K562 (cell line): ENCODE measurements around the gene NLRC3. TPM values are rescaled to one million over a fixed set of nuclear protein-coding genes. Genes with fewer than 3 reads are reported as not detected.
A peak's percentile ranks its signal among the peaks of the same experiment; 100 is the strongest.

Source experiments
- ARID1B ChIP-seq: fragments of 450-650 bp; IDR thresholded peaks from 2 replicates; pipeline ENCODE4 v1.6.1; 2016; ENCODE audit warnings: antibody characterized with exemption, mild to moderate bottlenecking, inconsistent platforms
- CCAR2 ChIP-seq: fragments of 200-400 bp; formaldehyde crosslinking; IDR thresholded peaks from 2 replicates; pipeline ENCODE4 v1.6.1; 2017; ENCODE audit warnings: mild to moderate bottlenecking, low read depth, low read length
- CEBPG ChIP-seq, 3 experiments: fragments of 200-800 bp in 1 of 3; sonication (Bioruptor generic) in 1 of 3; sonication (generic) in 1 of 3; formaldehyde crosslinking in 1 of 3; IDR thresholded peaks in 2 of 3; conservative IDR thresholded peaks in 1 of 3; 2 replicates each; pipeline versions ENCODE4 v1.6.1 to v1.8.0; 2016 to 2022; ENCODE audit warnings: missing compliant biosample characterization in 2 of 3, missing genetic modification characterization in 2 of 3, mild to moderate bottlenecking in 1 of 3, missing genetic modification reagents in 1 of 3
- CHAMP1 ChIP-seq: fragments of 450-650 bp; IDR thresholded peaks from 2 replicates; pipeline ENCODE4 v1.6.1; 2016; ENCODE audit warnings: mild to moderate bottlenecking
- KDM5B ChIP-seq: fragments of 200-600 bp; sonication (generic); IDR thresholded peaks from 2 replicates; pipeline ENCODE4 v1.6.1; 2012; ENCODE audit warnings: low read depth, mild to moderate bottlenecking, moderate library complexity, low read length, control low read depth, inconsistent platforms; ENCODE audit not compliant: insufficient replicate concordance
- KLF16 ChIP-seq: IDR thresholded peaks from 2 replicates; pipeline ENCODE4 v1.6.1; 2016; ENCODE audit warnings: antibody characterized with exemption
- MBD1 ChIP-seq: fragments of 250-450 bp; sonication (Bioruptor Pico); IDR thresholded peaks from 2 replicates; pipeline ENCODE4 v1.8.0; 2022; ENCODE audit warnings: inconsistent platforms
- NCOR1 ChIP-seq: fragments of 450-650 bp; IDR thresholded peaks from 2 replicates; pipeline ENCODE4 v1.6.1; 2016; ENCODE audit warnings: mild to moderate bottlenecking, moderate library complexity
- NFRKB ChIP-seq: fragments of 450-650 bp; IDR thresholded peaks from 2 replicates; pipeline ENCODE4 v1.6.1; 2016; ENCODE audit warnings: low read depth
- NR4A1 ChIP-seq, 2 experiments: fragments of 250-450 bp in 1 of 2; fragments of 450-650 bp in 1 of 2; sonication (Bioruptor Pico) in 1 of 2; IDR thresholded peaks; 2 replicates each; pipeline versions ENCODE4 v1.4.0 to v1.6.1; 2016 to 2020; ENCODE audit warnings: mild to moderate bottlenecking in 2 of 2, missing compliant biosample characterization in 1 of 2, missing genetic modification characterization in 1 of 2, moderate library complexity in 1 of 2
- PBX2 ChIP-seq, 2 experiments: IDR thresholded peaks in 1 of 2; conservative IDR thresholded peaks in 1 of 2; 2 replicates each; pipeline ENCODE4 v1.6.1; 2016; ENCODE audit warnings: low read depth in 2 of 2, mild to moderate bottlenecking in 1 of 2, missing compliant biosample characterization in 1 of 2, missing genetic modification characterization in 1 of 2, moderate library complexity in 1 of 2
- RNF219 ChIP-seq: fragments of 250-450 bp; sonication (Bioruptor Pico); IDR thresholded peaks from 2 replicates; pipeline ENCODE4 v1.5.0; 2022; ENCODE audit warnings: mild to moderate bottlenecking
- ZFP91 ChIP-seq: sonication (generic); formaldehyde crosslinking; IDR thresholded peaks from 2 replicates; pipeline ENCODE4 v1.8.0; 2022; ENCODE audit warnings: mild to moderate bottlenecking, missing genetic modification reagents
- polyA plus RNA-seq, 8 experiments: library from polyadenylated mRNA; depleted of rRNA in 4 of 8; stranded (reverse) in 5 of 8; unstranded in 3 of 8; fragments of >200 nt; fragmentation: Nextera tagmentation in 2 of 8; fragmentation: Illumina TruSeq in 1 of 8; extraction: Ambion mirVana in 2 of 8; extraction: Trizol in 1 of 8; gene quantifications; 2 replicates each; pipeline versions ENCODE4 v1.2.1 to v1.2.3, GENCODE V29; 2011 to 2014; ENCODE audit warnings: inconsistent platforms in 1 of 8, missing spikeins in 1 of 8
- total RNA-seq, 7 experiments: library from RNA; depleted of rRNA in 6 of 7; stranded (reverse); fragments of >200 nt in 6 of 7; fragmentation: Illumina TruSeq in 2 of 7; extraction: Trizol in 2 of 7; gene quantifications; 2 replicates each; pipeline versions ENCODE4 v1.2.1 to v1.2.3, GENCODE V29; 2011 to 2021; ENCODE audit warnings: low replicate concordance in 1 of 7

NLRC3 gene
- total and polyA plus RNA-seq, 9 of the 15 experiments (the other 6 are each of a cell fraction or from before 2014, with no cell fraction given) = 0.03 to 0.13 (median 0.03) TPM; not detected in 4

- TF ChIP-seq ZFP91 (CRISPR knock-in tag) (no peak), CHAMP1 (no peak), NFRKB (no peak), NR4A1 (CRISPR knock-in tag; IDR thresholded peaks at IDR 0.05) (0 out of 2 replicates have a peak, but pooled peaks have one; percentile 14), NR4A1 (tag; IDR thresholded peaks at IDR 0.05) (0 out of 2 replicates have a peak, but pooled peaks have one; percentile 32), KDM5B (peak; percentile 48), RNF219 (CRISPR knock-in tag) (no peak), ARID1B (no peak), CCAR2 (no peak), NCOR1 (no peak), KLF16 (no peak), CEBPG (CRISPR knock-in tag; IDR thresholded peaks at IDR 0.05) (no peak), CEBPG (tag; conservative IDR thresholded peaks at IDR 0.05 in 1 of 2, IDR thresholded peaks at IDR 0.05 in 1 of 2) (no peak), PBX2 (CRISPR knock-in tag; IDR thresholded peaks at IDR 0.05; ENCODE audit: low read depth) (no peak), PBX2 (tag; conservative IDR thresholded peaks at IDR 0.05; ENCODE audit: low read depth) (no peak), MBD1 (CRISPR knock-in tag) (no peak)
Observed at GRCh38 chr16:3611146-3611975, 34.2 kb upstream of the NLRC3 start, which contains the start of gene SLX4 (continued).
